Tibial nerve (tissue), 4 donors: ENCODE measurements around the gene CDH8. TPM values are rescaled to one million over a fixed set of nuclear protein-coding genes. Genes with fewer than 3 reads are reported as not detected.

Source experiments
- DNase-seq, 2 donors: peaks; one replicate each; pipeline ENCODE4 v3.0.0-alpha.2; 2019; ENCODE audit warnings: low spot score in 2 of 2
- H3K27ac ChIP-seq, 4 donors: fragments of 200-600 bp; sonication (generic) in 3 of 4; one replicate each; pipeline ENCODE4 v1.5.1; 2017 to 2019; ENCODE audit warnings: mild to moderate bottlenecking in 1 of 4
- H3K27me3 ChIP-seq, 2 donors: fragments of 200-600 bp; sonication (generic) in 1 of 2; one replicate each; pipeline versions ENCODE4 v1.5.1 to v1.6.0; 2017 to 2019
- H3K36me3 ChIP-seq, 3 donors: fragments of 200-600 bp; sonication (generic); one replicate each; pipeline ENCODE4 v1.5.1; 2018 to 2019
- H3K4me1 ChIP-seq, 4 donors: fragments of 200-600 bp; sonication (generic) in 3 of 4; one replicate each; pipeline ENCODE4 v1.5.1; 2017 to 2019
- H3K4me3 ChIP-seq, 4 donors: fragments of 200-600 bp; sonication (generic) in 3 of 4; one replicate each; pipeline ENCODE4 v1.5.1; 2017 to 2019; ENCODE audit warnings: mild to moderate bottlenecking in 1 of 4, moderate library complexity in 1 of 4
- H3K9me3 ChIP-seq, 4 donors: fragments of 200-600 bp; sonication (generic) in 3 of 4; one replicate each; pipeline ENCODE4 v1.5.1; 2017 to 2019
- CTCF ChIP-seq, 5 experiments: fragments of 200-600 bp in 3 of 5; fragments of 450-650 bp in 2 of 5; sonication (generic) in 3 of 5; IDR thresholded peaks; one replicate each; pipeline ENCODE4 v1.5.1; 2016 to 2019; ENCODE audit warnings: antibody characterized with exemption in 5 of 5, mild to moderate bottlenecking in 3 of 5, moderate library complexity in 2 of 5
- EP300 ChIP-seq, 2 donors: sonication (generic); formaldehyde crosslinking; IDR thresholded peaks; one replicate each; pipeline ENCODE4 v1.6.1; 2017; ENCODE audit warnings: antibody characterized with exemption in 2 of 2, mild to moderate bottlenecking in 1 of 2
- POLR2A ChIP-seq, 2 donors: fragments of 450-650 bp; IDR thresholded peaks; one replicate each; pipeline ENCODE4 v1.6.1; 2017; ENCODE audit warnings: antibody characterized with exemption in 2 of 2, mild to moderate bottlenecking in 2 of 2, moderate library complexity in 2 of 2
- WGBS, 2 donors: methylation state at CpG; one replicate each; pipeline ENCODE4 v1.1.5; 2018; 5-methylcytosine and 5-hydroxymethylcytosine counted together
- total RNA-seq, 4 donors: library from RNA; depleted of rRNA; stranded (reverse); fragments of >200 nt; gene quantifications; one replicate each; pipeline ENCODE4 v1.1.0, GENCODE V29; 2016

The CDH8 gene
- total RNA-seq, 4 donors from 2014 or later, result 0.22 TPM; not detected in 3

GRCh38 chr16:61818850-61819249 is 217.4 kb downstream of the CDH8 start:
- H3K36me3 ChIP-seq, result no peaks in the 10 kb centered on the region
- no peaks in the 10 kb centered on the region for H3K4me1 ChIP-seq
- TF ChIP-seq CTCF (IDR thresholded peaks at IDR 0.05) (no peak), EP300 (IDR thresholded peaks at IDR 0.05) (no peak)
- no peak for DNase-seq
- H3K27me3 ChIP-seq, result no peaks in the 10 kb centered on the region
- no peak overlapping the region for H3K27ac ChIP-seq
- no peak overlapping the region for H3K4me3 ChIP-seq
- WGBS, 2 donors, result 90 to 95% methylated on average over 1 of the region's 1 CpG
- no peaks in the 10 kb centered on the region for H3K9me3 ChIP-seq

- Histone ChIP-seq H3K9me3 (no peaks in the 10 kb centered on the region), H3K4me3 (no peak overlapping the region), H3K27ac (no peak overlapping the region), H3K36me3 (no peaks in the 10 kb centered on the region), H3K27me3 (no peaks in the 10 kb centered on the region), H3K4me1 (no peaks in the 10 kb centered on the region)
- DNase-seq, result no peak
- TF ChIP-seq POLR2A (IDR thresholded peaks at IDR 0.05) (no peak), CTCF (IDR thresholded peaks at IDR 0.05) (no peak), EP300 (IDR thresholded peaks at IDR 0.05) (no peak)
- WGBS, 2 donors, result 86 to 89% methylated on average over 8 of the region's 8 CpGs
These were observed 218.5 kb downstream of the CDH8 start for GRCh38 chr16:61817583-61818278.

GRCh38 chr16:61814726-61815347 is 221.4 kb downstream of the CDH8 start:
- Histone ChIP-seq H3K27me3 (no peaks in the 10 kb centered on the region), H3K4me1 (no peaks in the 10 kb centered on the region), H3K27ac (no peak overlapping the region), H3K36me3 (no peaks in the 10 kb centered on the region), H3K9me3 (no peaks in the 10 kb centered on the region), H3K4me3 (no peak overlapping the region)
- no peak for DNase-seq
- TF ChIP-seq EP300 (IDR thresholded peaks at IDR 0.05), result no peak

GRCh38 chr16:61813339-61813738 is 222.9 kb downstream of the CDH8 start:
- no peak overlapping the region for H3K27ac ChIP-seq
- WGBS, 2 donors, result 91 to 97% methylated on average over 8 of the region's 8 CpGs
- no peak overlapping the region for H3K4me3 ChIP-seq
- no peaks in the 10 kb centered on the region for H3K4me1 ChIP-seq
- H3K27me3 ChIP-seq, result no peaks in the 10 kb centered on the region
- no peaks in the 10 kb centered on the region for H3K9me3 ChIP-seq
- TF ChIP-seq CTCF (IDR thresholded peaks at IDR 0.05) (no peak), EP300 (IDR thresholded peaks at IDR 0.05) (no peak), POLR2A (IDR thresholded peaks at IDR 0.05) (no peak)
- H3K36me3 ChIP-seq, result no peaks in the 10 kb centered on the region
- DNase-seq, result no peak

GRCh38 chr16:61812251-61812650 is 224.0 kb downstream of the CDH8 start:
- Histone ChIP-seq H3K4me3 (no peak overlapping the region), H3K27ac (no peak overlapping the region), H3K9me3 (no peaks in the 10 kb centered on the region), H3K4me1 (no peaks in the 10 kb centered on the region), H3K27me3 (no peaks in the 10 kb centered on the region), H3K36me3 (no peaks in the 10 kb centered on the region)
- DNase-seq, result no peak
- no peak for TF ChIP-seq EP300 (IDR thresholded peaks at IDR 0.05)
- no peak for TF ChIP-seq POLR2A (IDR thresholded peaks at IDR 0.05)
- no peak for TF ChIP-seq CTCF (IDR thresholded peaks at IDR 0.05)
